Bronchial epithelial cell (primary cell): ENCODE data around the gene FAM9C. TPM values are rescaled to one million over a fixed set of nuclear protein-coding genes. Genes with fewer than 3 reads are reported as not detected.
A peak's percentile ranks its signal among the peaks of the same experiment; 100 is the strongest.

Experiments
- DNase-seq: peaks from one replicate; pipeline ENCODE4 v3.0.0-alpha.2; 2010; ENCODE audit warnings: low read depth
- FAIRE-seq: peaks from 2 replicates; lab custom pipeline; 2011; peaks lifted over from hg19 to GRCh38; lab: Jason Lieb, UNC
- H3K27me3 ChIP-seq: 2 replicates; pipeline ENCODE4 v1.5.1; 2011; ENCODE audit warnings: low read length; ENCODE audit not compliant: control insufficient read depth, insufficient read depth
- H3K36me3 ChIP-seq: 2 replicates; pipeline ENCODE4 v1.5.1; 2011; ENCODE audit warnings: low read length; ENCODE audit not compliant: control insufficient read depth, insufficient read depth
- H3K4me3 ChIP-seq: 2 replicates; pipeline ENCODE4 v1.5.1; 2011; ENCODE audit warnings: mild to moderate bottlenecking, low read depth, low read length, control low read depth
- total RNA-seq: library from RNA; depleted of rRNA; stranded (reverse); fragments of >200 nt; gene quantifications from 2 replicates; pipeline ENCODE4 v1.2.1, GENCODE V29; 2014
- TF ChIP-seq, protein P1 (sequence below): IDR thresholded peaks from 2 replicates; pipeline ENCODE4 v1.5.1; 2011; ENCODE audit warnings: mild to moderate bottlenecking, moderate library complexity, low read length, control low read depth, inconsistent platforms; ENCODE audit not compliant: insufficient read depth, severe bottlenecking

Gene FAM9C
- total RNA-seq, 1 donor from 2014 or later = not detected

DNA sequence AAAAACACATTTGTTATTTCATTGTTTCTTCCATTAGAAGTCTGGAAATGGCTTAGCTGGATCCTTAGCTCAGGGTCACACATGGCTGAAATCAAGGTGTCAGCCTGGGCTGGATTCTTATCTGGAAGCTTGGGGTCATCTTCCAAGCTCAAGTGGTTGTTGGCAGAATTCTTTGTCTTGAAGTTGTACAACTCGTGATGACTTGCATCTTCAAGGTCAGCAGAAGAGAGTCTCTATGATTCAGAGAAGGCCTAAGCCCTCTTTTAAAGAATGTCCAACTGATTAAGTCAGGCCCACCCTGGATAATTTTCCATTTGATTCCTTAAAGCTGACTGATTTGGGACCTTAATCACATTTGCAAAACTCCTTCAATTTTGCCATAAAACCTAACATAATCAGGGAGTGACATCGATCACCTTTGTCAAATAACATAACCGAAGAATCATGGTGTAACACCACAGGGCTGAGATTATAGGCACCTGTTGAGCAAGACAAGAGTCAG lies 47.4 kb downstream of the FAM9C start:
- H3K36me3 ChIP-seq = no peaks in the 10 kb centered on the region
- no peak for DNase-seq
- H3K4me3 ChIP-seq = no peak overlapping the region
- TF ChIP-seq, protein P1, sequence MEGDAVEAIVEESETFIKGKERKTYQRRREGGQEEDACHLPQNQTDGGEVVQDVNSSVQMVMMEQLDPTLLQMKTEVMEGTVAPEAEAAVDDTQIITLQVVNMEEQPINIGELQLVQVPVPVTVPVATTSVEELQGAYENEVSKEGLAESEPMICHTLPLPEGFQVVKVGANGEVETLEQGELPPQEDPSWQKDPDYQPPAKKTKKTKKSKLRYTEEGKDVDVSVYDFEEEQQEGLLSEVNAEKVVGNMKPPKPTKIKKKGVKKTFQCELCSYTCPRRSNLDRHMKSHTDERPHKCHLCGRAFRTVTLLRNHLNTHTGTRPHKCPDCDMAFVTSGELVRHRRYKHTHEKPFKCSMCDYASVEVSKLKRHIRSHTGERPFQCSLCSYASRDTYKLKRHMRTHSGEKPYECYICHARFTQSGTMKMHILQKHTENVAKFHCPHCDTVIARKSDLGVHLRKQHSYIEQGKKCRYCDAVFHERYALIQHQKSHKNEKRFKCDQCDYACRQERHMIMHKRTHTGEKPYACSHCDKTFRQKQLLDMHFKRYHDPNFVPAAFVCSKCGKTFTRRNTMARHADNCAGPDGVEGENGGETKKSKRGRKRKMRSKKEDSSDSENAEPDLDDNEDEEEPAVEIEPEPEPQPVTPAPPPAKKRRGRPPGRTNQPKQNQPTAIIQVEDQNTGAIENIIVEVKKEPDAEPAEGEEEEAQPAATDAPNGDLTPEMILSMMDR = no peak
- H3K27me3 ChIP-seq = no peaks in the 10 kb centered on the region
- FAIRE-seq = no peak

DNA sequence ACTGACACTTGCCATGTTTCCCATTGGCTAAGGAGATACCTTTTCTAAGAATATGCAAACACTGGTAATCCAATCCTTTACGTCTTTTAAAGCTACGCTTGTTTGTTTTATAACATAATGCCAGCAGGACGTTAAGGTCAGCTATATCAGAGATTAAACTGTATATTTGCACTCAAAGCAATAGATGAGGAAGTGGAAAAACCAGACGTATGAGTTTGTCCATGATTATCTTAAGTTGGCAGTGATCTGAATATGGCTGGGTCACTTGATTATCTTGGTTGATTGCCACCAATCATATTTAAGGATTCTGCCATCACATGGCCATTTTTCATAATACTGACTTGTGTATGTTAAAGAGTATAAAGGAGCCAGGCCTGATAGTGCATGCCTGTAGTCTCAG lies 50.1 kb downstream of the FAM9C start:
- FAIRE-seq = no peak
- TF ChIP-seq, protein P1 = no peak
- DNase-seq = peak; percentile 37
- Histone ChIP-seq H3K36me3 (no peaks in the 10 kb centered on the region), H3K27me3 (no peaks in the 10 kb centered on the region), H3K4me3 (no peak overlapping the region)

DNA sequence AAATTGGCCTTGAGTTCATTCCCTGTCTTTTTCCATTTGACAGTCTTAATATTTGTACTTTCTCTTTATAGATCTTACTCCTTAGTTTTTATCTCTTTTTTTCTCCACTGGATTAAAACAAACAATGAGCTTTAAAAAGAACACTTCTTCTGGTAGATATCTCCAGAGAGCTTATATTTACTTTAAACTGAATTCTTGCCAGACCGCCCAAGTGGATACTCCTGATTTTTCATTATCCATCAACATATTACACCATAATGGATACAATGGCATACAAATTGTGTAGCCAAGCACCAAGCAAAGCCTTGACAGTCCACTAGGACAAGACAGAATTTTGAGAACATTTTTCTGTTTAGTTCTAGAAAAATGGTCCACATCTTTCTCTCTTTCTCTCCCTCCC lies 50.6 kb downstream of the FAM9C start:
- DNase-seq (no peak), FAIRE-seq (no peak)
- Histone ChIP-seq H3K4me3 (no peak overlapping the region), H3K36me3 (no peaks in the 10 kb centered on the region), H3K27me3 (no peaks in the 10 kb centered on the region)
- TF ChIP-seq, protein P1 = no peak

DNA sequence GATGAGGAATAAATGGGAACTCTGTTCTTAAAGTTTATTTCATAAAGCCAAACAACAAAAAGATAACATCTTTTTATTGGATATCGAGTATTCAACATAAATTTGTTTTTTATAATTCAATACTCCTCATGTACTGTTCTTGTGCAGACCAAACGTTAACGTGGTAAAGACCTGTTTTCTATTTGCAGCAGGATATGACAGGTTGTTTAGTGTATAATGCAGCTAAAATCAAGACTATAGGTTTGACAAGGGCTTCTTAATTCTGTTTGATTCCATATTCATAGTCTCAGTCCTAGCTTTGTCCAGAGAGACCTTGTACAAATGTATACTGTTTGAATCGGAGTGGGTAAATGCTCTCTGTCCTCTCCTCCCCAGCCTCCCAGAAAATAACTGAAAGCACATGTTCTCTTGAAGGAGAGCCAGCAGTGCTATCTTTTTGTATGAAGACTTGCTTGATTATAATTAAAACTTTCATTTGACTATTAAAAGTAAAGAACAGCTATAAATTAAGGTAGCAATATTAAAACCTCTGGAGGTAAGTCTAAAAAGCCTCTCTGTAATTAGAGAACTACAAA lies 51.8 kb downstream of the FAM9C start:
- DNase-seq (no peak), FAIRE-seq (no peak)
- no peaks in the 10 kb centered on the region for H3K36me3 ChIP-seq
- TF ChIP-seq, protein P1 = no peak
- H3K27me3 ChIP-seq = no peaks in the 10 kb centered on the region
- H3K4me3 ChIP-seq = no peak overlapping the region

DNA sequence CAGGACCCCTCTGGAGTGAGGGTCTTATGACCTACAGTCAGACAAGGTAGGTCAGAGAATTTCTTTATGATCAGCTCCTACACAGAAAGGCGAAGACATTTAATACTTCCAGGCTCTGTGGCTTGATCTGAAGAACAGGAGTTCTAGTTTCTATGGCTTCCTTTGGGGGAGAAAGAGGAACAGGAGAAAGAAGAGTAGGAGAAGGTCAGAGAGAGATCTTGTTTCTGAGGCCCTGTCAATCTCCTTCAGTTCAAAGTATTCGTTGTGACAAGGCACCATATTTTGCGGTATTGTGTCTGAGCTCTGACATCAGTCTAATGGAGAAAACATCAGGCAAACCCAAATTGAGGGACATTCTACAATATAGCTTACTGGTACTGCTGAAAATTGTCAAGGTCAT lies 52.8 kb downstream of the FAM9C start:
- DNase-seq = no peak
- peak; percentile 52 for FAIRE-seq
- Histone ChIP-seq H3K36me3 (no peaks in the 10 kb centered on the region), H3K4me3 (no peak overlapping the region), H3K27me3 (no peaks in the 10 kb centered on the region)
- TF ChIP-seq, protein P1 = no peak

DNA sequence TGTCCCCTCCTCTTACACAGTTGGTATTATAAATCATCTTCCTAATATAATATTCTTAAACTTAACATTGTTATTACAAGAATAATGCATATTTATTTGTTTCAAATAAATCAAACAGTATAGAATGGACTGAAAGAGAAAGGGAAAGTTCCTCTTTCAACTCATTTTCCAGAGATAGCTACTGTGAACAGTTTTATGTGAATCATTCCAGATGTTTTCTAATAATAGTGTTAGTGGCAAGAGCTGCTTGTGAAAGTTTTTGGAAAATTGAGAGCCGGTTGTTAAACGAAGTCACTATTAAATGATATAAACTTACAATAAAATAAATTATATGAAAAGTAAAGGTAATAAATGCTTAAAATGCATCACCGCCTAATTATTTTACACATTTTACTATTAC lies 55.0 kb downstream of the FAM9C start:
- no peak for FAIRE-seq
- TF ChIP-seq, protein P1 = no peak
- H3K4me3 ChIP-seq = no peak overlapping the region
- H3K27me3 ChIP-seq = no peaks in the 10 kb centered on the region
- H3K36me3 ChIP-seq = no peaks in the 10 kb centered on the region
- no peak for DNase-seq
